Neuronal stem cell (in vitro differentiated cells): ENCODE measurements around the gene KRT33A.

Experiments used
- DNase-seq: peaks from one replicate; pipeline ENCODE4 v3.0.0-alpha.2; 2013; ENCODE audit warnings: low spot score
- H2AFZ ChIP-seq: one replicate; pipeline ENCODE4 v1.6.1; 2013; ENCODE audit warnings: mild to moderate bottlenecking, low read length, inconsistent platforms
- H2AK5ac ChIP-seq: 2 replicates; pipeline ENCODE4 v1.6.1; 2013; ENCODE audit warnings: low read depth, mild to moderate bottlenecking, inconsistent platforms, low read length, moderate library complexity, mixed read lengths
- H2BK120ac ChIP-seq: 2 replicates; pipeline ENCODE4 v1.6.1; 2013; ENCODE audit warnings: low read depth, mild to moderate bottlenecking, inconsistent platforms, low read length, moderate library complexity, mixed read lengths
- H2BK12ac ChIP-seq: one replicate; pipeline ENCODE4 v1.6.1; 2013; ENCODE audit warnings: low read length, inconsistent platforms
- H2BK15ac ChIP-seq: 2 replicates; pipeline ENCODE4 v1.6.1; 2013; ENCODE audit warnings: mild to moderate bottlenecking, low read length, inconsistent platforms, mixed read lengths
- H2BK5ac ChIP-seq: one replicate; pipeline ENCODE4 v1.6.1; 2013; ENCODE audit warnings: inconsistent platforms, mild to moderate bottlenecking, low read length, moderate library complexity
- H3K14ac ChIP-seq: one replicate; pipeline ENCODE4 v1.6.1; 2013; ENCODE audit warnings: low read length, inconsistent platforms
- H3K18ac ChIP-seq: 2 replicates; pipeline ENCODE4 v1.6.1; 2013; ENCODE audit warnings: low read length, inconsistent platforms
- H3K23ac ChIP-seq: 2 replicates; pipeline ENCODE4 v1.6.1; 2013; ENCODE audit warnings: low read depth, mild to moderate bottlenecking, mixed read lengths, low read length, inconsistent platforms; ENCODE audit not compliant: poor library complexity
- H3K27ac ChIP-seq: replicated peaks from 3 replicates; pipeline ENCODE4 v1.5.1; 2013; ENCODE audit warnings: low read length, inconsistent platforms
- H3K27me3 ChIP-seq, 3 experiments: 2 replicates each; pipeline ENCODE4 v1.6.1; 2013; ENCODE audit warnings: low read length in 3 of 3, mild to moderate bottlenecking in 2 of 3, inconsistent platforms in 1 of 3, low read depth in 1 of 3, mixed read lengths in 1 of 3, moderate library complexity in 1 of 3; ENCODE audit not compliant: control insufficient read depth in 3 of 3, insufficient read depth in 3 of 3
- H3K36me3 ChIP-seq, 2 donors: replicated peaks in 1 of 2; 2 replicates each; pipeline ENCODE4 v1.6.1; 2013; ENCODE audit warnings: low read length in 2 of 2; ENCODE audit not compliant: control insufficient read depth in 2 of 2, insufficient read depth in 2 of 2
- H3K4ac ChIP-seq: 2 replicates; pipeline ENCODE4 v1.6.1; 2013; ENCODE audit warnings: inconsistent platforms, mild to moderate bottlenecking, low read length, moderate library complexity
- H3K4me1 ChIP-seq, 2 donors: 1 replicate in 1 of 2; 2 replicates in 1 of 2; pipeline ENCODE4 v1.6.1; 2013; ENCODE audit warnings: low read length in 2 of 2, low read depth in 1 of 2; ENCODE audit not compliant: control insufficient read depth in 2 of 2, insufficient read depth in 1 of 2
- H3K4me2 ChIP-seq: one replicate; pipeline ENCODE4 v1.6.1; 2013; ENCODE audit warnings: mild to moderate bottlenecking, low read length, inconsistent platforms; ENCODE audit not compliant: insufficient read depth, poor library complexity, severe bottlenecking
- H3K4me3 ChIP-seq, 2 donors: 2 replicates each; pipeline ENCODE4 v1.5.1; 2013; ENCODE audit warnings: low read length in 2 of 2, mild to moderate bottlenecking in 2 of 2, inconsistent platforms in 1 of 2, moderate library complexity in 1 of 2
- H3K79me1 ChIP-seq: one replicate; pipeline ENCODE4 v1.6.1; 2013; ENCODE audit warnings: low read depth, mild to moderate bottlenecking, inconsistent platforms, low read length, moderate library complexity
- H3K9ac ChIP-seq: one replicate; pipeline ENCODE4 v1.6.1; 2013; ENCODE audit warnings: mild to moderate bottlenecking, low read depth, low read length, inconsistent platforms; ENCODE audit not compliant: poor library complexity
- H3K9me3 ChIP-seq, 2 donors: replicated peaks in 1 of 2; 2 replicates each; pipeline versions ENCODE3 to v1.6.1; 2013; ENCODE audit warnings: low read length in 2 of 2, mild to moderate bottlenecking in 2 of 2, inconsistent platforms in 1 of 2, low read depth in 1 of 2, mixed read lengths in 1 of 2, moderate library complexity in 1 of 2; ENCODE audit not compliant: control insufficient read depth in 2 of 2, insufficient read depth in 1 of 2
- H4K8ac ChIP-seq: one replicate; pipeline ENCODE4 v1.6.1; 2013; ENCODE audit warnings: low read depth, mild to moderate bottlenecking, inconsistent platforms, low read length, moderate library complexity
- H4K91ac ChIP-seq: one replicate; pipeline ENCODE4 v1.6.1; 2013; ENCODE audit warnings: low read length, low read depth, mild to moderate bottlenecking, inconsistent platforms; ENCODE audit not compliant: poor library complexity
- WGBS, 2 donors: extraction: QIAGEN DNeasy Blood & Tissue Kit; methylation state at CpG; one replicate each; pipeline ENCODE4 v1.1.7; 2013; ENCODE audit warnings: missing lambda C conversion rate in 2 of 2, mixed read lengths in 1 of 2; ENCODE audit not compliant: insufficient read length in 2 of 2, insufficient replicate concordance in 1 of 2; ENCODE audit errors: extremely low coverage in 2 of 2; 5-methylcytosine and 5-hydroxymethylcytosine counted together

Gene KRT33A

DNA sequence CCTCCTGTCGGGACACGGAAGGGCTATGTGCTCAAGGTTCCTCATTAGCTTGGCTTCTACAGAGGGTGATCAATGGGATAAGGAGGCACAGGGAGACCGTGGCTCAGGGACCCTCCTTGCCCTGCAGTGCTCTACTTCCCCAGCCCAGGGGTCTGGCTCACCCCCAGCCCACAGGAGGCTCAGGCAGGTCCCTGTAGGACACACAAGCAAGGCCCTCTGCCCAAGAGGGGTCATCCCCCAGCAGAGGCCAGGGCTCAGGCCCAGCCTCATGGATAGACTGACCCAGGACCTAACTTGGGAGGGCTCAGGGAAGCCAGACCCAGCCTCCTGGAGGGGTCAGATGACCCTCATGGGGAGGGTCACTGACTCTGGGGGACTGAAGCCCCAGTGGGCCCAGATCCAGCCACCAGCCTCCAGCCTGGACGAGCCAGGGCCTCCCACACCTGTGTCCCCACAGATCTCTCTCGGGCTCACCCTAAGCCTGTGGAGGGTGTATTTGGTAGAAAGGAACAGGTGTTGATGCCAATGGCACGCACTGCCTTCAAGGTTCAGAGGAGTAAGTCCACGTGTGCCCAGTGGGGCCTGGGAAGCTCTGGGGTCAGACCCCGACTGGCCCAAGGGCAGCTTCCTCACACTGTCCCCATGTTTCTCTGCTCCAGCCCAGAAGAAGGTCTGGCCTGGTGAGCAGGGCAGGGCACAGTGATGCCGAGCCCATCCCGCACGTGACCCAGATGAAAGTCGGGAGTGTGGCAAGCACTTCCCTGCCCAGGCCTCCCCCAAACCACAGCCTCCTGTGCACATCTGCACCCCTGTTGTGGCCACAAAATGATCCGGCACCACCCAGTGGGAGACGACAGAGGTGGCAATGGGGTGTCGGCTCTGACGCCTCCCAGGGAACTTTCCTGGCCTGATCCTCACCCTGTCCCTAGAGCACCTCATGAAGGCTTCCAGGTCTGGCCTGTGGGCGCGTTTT lies 24.2 kb downstream of the KRT33A start:
- Histone ChIP-seq H3K36me3 (no peaks in the 10 kb centered on the region), H3K27me3 (no peaks in the 10 kb centered on the region), H2AK5ac (peak overlapping the region; percentile 96), H4K8ac (no peak overlapping the region), H3K27ac (no peak overlapping the region), H3K4me3 (no peak overlapping the region), H2AFZ (no peak overlapping the region), H3K23ac (no peak overlapping the region), H2BK5ac (peak overlapping the region; percentile 43), H2BK15ac (peak overlapping the region; percentile 95), H2BK120ac (no peak overlapping the region), H3K14ac (peak overlapping the region; percentile 31), H3K9me3 (no peaks in the 10 kb centered on the region), H3K4me2 (no peak overlapping the region), H2BK12ac (peak overlapping the region; percentile 87), H4K91ac (no peak overlapping the region), H3K79me1 (no peaks in the 10 kb centered on the region), H3K9ac (peak overlapping the region; percentile 33), H3K4me1 (no peaks in the 10 kb centered on the region), H3K4ac (no peak overlapping the region), H3K18ac (peak overlapping the region; percentile 69)
- DNase-seq, result no peak
- no CpG with 5 or more reads among the region's 18 CpGs for WGBS, 2 donors

DNA sequence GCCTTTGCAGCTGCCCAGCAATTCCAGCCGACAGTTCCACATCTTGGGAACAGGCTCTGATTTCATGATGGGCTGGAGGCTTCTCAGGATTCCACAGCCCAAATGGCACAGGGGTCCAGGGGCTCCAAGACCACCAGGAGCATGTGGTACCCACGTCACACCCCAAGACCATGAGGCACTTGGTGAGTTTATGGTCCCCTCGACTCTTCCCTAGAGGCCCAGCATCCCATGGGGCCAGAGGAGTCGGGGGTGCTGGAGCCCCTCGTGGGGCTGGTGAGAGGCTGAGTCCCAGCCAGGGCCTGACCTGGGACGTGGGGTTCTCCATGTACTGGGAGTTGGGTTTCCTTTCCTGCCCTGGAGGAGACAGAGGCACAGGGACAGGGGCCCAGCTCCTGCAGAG lies 25.0 kb downstream of the KRT33A start:
- Histone ChIP-seq H3K27me3 (no peaks in the 10 kb centered on the region), H3K23ac (peak overlapping the region; percentile 46), H2AFZ (no peak overlapping the region), H2BK120ac (no peak overlapping the region), H2BK15ac (peak overlapping the region; percentile 82), H2BK5ac (no peak overlapping the region), H3K18ac (peak overlapping the region; percentile 36), H2AK5ac (peak overlapping the region; percentile 96), H4K91ac (no peak overlapping the region), H4K8ac (no peak overlapping the region), H3K9me3 (no peaks in the 10 kb centered on the region), H3K9ac (no peak overlapping the region), H3K14ac (peak overlapping the region; percentile 31), H3K4me1 (no peaks in the 10 kb centered on the region), H3K4me2 (no peak overlapping the region), H3K4me3 (no peak overlapping the region), H3K27ac (no peak overlapping the region), H3K79me1 (no peaks in the 10 kb centered on the region), H3K36me3 (no peaks in the 10 kb centered on the region), H2BK12ac (no peak overlapping the region), H3K4ac (no peak overlapping the region)
- no CpG with 5 or more reads among the region's 6 CpGs for WGBS, 2 donors
- DNase-seq, result no peak

GRCh38 chr17:41325126-41325525 lies 25.5 kb downstream of the KRT33A start:
- DNase-seq, result no peak
- Histone ChIP-seq H2BK12ac (no peak overlapping the region), H2BK120ac (no peak overlapping the region), H2AK5ac (peak overlapping the region; percentile 96), H3K4me3 (no peak overlapping the region), H3K14ac (no peak overlapping the region), H3K4ac (no peak overlapping the region), H3K79me1 (no peaks in the 10 kb centered on the region), H4K8ac (no peak overlapping the region), H3K4me2 (no peak overlapping the region), H3K27ac (no peak overlapping the region), H2BK15ac (peak overlapping the region; percentile 82), H3K18ac (peak overlapping the region; percentile 44), H2AFZ (no peak overlapping the region), H4K91ac (no peak overlapping the region), H3K4me1 (no peaks in the 10 kb centered on the region), H2BK5ac (no peak overlapping the region), H3K9ac (no peak overlapping the region), H3K23ac (peak overlapping the region; percentile 46), H3K27me3 (no peaks in the 10 kb centered on the region), H3K36me3 (no peaks in the 10 kb centered on the region), H3K9me3 (no peaks in the 10 kb centered on the region)
- WGBS, 2 donors, result no CpG with 5 or more reads among the region's 10 CpGs
